ENCODE measurements around the gene AMDHD2.
A peak's percentile ranks its signal among the peaks of the same experiment; 100 is the strongest.

The AMDHD2 gene, protein sequence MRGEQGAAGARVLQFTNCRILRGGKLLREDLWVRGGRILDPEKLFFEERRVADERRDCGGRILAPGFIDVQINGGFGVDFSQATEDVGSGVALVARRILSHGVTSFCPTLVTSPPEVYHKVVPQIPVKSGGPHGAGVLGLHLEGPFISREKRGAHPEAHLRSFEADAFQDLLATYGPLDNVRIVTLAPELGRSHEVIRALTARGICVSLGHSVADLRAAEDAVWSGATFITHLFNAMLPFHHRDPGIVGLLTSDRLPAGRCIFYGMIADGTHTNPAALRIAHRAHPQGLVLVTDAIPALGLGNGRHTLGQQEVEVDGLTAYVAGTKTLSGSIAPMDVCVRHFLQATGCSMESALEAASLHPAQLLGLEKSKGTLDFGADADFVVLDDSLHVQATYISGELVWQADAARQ

GRCh38 chr16:2520097-2520783 lies at the start of gene AMDHD2:
AMDHD2 (plus strand) TSS chr16:2520371; CDS start chr16:2520459, 88 bp downstream.
- Histone ChIP-seq H3K27ac (ENCODE audit: low read depth, low read length) (peak within 1 kb of the TSS; percentile 63), H3K4me3 (ENCODE audit: low read depth in 1 of 2, low read length in 2 of 2) (peak within 1 kb of the TSS; percentile 73 to 74), H3K27me3 (ENCODE audit: control insufficient read depth in 1 of 2, insufficient read depth in 2 of 2, low read length in 2 of 2) (no peaks in the 10 kb centered on the region), H3K4me1 (ENCODE audit: control insufficient read depth in 1 of 2, insufficient read depth in 2 of 2, low read length in 2 of 2) (peaks cover 69 to 75% of the 10 kb centered on the region in 2 donors), H3K9ac (ENCODE audit: low read depth in 1 of 2, low read length in 2 of 2) (peak within 1 kb of the TSS; percentile 43 to 57), H3K36me3 (ENCODE audit: control insufficient read depth in 1 of 2, insufficient read depth in 2 of 2, low read length in 2 of 2) (peaks cover 0 to 18% of the 10 kb centered on the region in 2 donors), H3K9me3 (ENCODE audit: control insufficient read depth in 1 of 2, low read length in 2 of 2) (no peaks in the 10 kb centered on the region)

DNA sequence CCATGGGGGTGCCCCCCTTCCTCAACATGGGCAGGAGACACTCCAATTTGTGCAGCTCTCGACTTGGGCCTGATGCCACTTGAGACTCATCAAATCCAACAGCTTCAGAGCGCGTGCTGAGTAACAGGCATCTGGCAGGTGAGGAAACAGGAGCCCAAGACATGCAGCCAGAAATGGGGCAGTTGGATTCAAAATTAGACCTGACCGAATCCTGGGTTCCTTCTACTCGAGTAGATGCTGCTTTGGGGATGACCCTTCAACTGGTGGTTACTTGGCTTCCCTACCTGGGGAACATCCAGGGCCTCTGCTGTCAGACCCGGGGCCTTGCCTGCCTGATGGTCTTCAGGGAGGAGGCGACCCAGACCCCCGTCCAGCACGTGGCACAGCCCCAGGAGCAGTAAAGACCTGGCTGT lies 49.6 kb upstream of the AMDHD2 start:
- H3K27me3 ChIP-seq (ENCODE audit: control insufficient read depth in 1 of 2, insufficient read depth in 2 of 2, low read length in 2 of 2), result peaks cover 39 to 56% of the 10 kb centered on the region in 2 donors

GRCh38 chr16:2471016-2471652 lies 49.0 kb upstream of the AMDHD2 start, which contains the start of gene NTN3:
NTN3 (plus strand) TSS chr16:2471297; CDS start chr16:2471702, 405 bp downstream.
- Histone ChIP-seq H3K27me3 (ENCODE audit: control insufficient read depth in 1 of 2, insufficient read depth in 2 of 2, low read length in 2 of 2) (peaks cover 39 to 56% of the 10 kb centered on the region in 2 donors), H3K4me1 (ENCODE audit: control insufficient read depth in 1 of 2, insufficient read depth in 2 of 2, low read length in 2 of 2) (peaks cover 12 to 15% of the 10 kb centered on the region in 2 donors), H3K4me3 (ENCODE audit: low read depth in 1 of 2, low read length in 2 of 2) (no peak within 1 kb of the TSS), H3K27ac (ENCODE audit: low read depth, low read length) (no peak within 1 kb of the TSS), H3K9me3 (ENCODE audit: control insufficient read depth in 1 of 2, low read length in 2 of 2) (no peaks in the 10 kb centered on the region), H3K9ac (ENCODE audit: low read depth in 1 of 2, low read length in 2 of 2) (no peak within 1 kb of the TSS), H3K36me3 (ENCODE audit: control insufficient read depth in 1 of 2, insufficient read depth in 2 of 2, low read length in 2 of 2) (no peaks in the 10 kb centered on the region)

More for the DNA sequence above, 49.6 kb upstream of the AMDHD2 start:
- Histone ChIP-seq H3K36me3 (ENCODE audit: control insufficient read depth in 1 of 2, insufficient read depth in 2 of 2, low read length in 2 of 2) (no peaks in the 10 kb centered on the region), H3K27ac (ENCODE audit: low read depth, low read length) (no peak overlapping the region), H3K4me3 (ENCODE audit: low read depth in 1 of 2, low read length in 2 of 2) (no peak overlapping the region), H3K4me1 (ENCODE audit: control insufficient read depth in 1 of 2, insufficient read depth in 2 of 2, low read length in 2 of 2) (peaks cover 7 to 9% of the 10 kb centered on the region in 2 donors), H3K9me3 (ENCODE audit: control insufficient read depth in 1 of 2, low read length in 2 of 2) (no peaks in the 10 kb centered on the region), H3K9ac (ENCODE audit: low read depth in 1 of 2, low read length in 2 of 2) (no peak overlapping the region)

GRCh38 chr16:2471653-2472487 lies 48.3 kb upstream of the AMDHD2 start:
- Histone ChIP-seq H3K9me3 (ENCODE audit: control insufficient read depth in 1 of 2, low read length in 2 of 2) (no peaks in the 10 kb centered on the region), H3K27me3 (ENCODE audit: control insufficient read depth in 1 of 2, insufficient read depth in 2 of 2, low read length in 2 of 2) (peaks cover 39 to 55% of the 10 kb centered on the region in 2 donors), H3K27ac (ENCODE audit: low read depth, low read length) (no peak overlapping the region), H3K9ac (ENCODE audit: low read depth in 1 of 2, low read length in 2 of 2) (no peak overlapping the region), H3K4me1 (ENCODE audit: control insufficient read depth in 1 of 2, insufficient read depth in 2 of 2, low read length in 2 of 2) (peaks cover 13 to 15% of the 10 kb centered on the region in 2 donors), H3K36me3 (ENCODE audit: control insufficient read depth in 1 of 2, insufficient read depth in 2 of 2, low read length in 2 of 2) (no peaks in the 10 kb centered on the region), H3K4me3 (ENCODE audit: low read depth in 1 of 2, low read length in 2 of 2) (no peak overlapping the region)

GRCh38 chr16:2472488-2472864 lies 47.7 kb upstream of the AMDHD2 start:
- Histone ChIP-seq H3K9ac (ENCODE audit: low read depth in 1 of 2, low read length in 2 of 2) (no peak overlapping the region), H3K4me1 (ENCODE audit: control insufficient read depth in 1 of 2, insufficient read depth in 2 of 2, low read length in 2 of 2) (peaks cover 13 to 15% of the 10 kb centered on the region in 2 donors), H3K27me3 (ENCODE audit: control insufficient read depth in 1 of 2, insufficient read depth in 2 of 2, low read length in 2 of 2) (peaks cover 39 to 50% of the 10 kb centered on the region in 2 donors), H3K36me3 (ENCODE audit: control insufficient read depth in 1 of 2, insufficient read depth in 2 of 2, low read length in 2 of 2) (no peaks in the 10 kb centered on the region), H3K4me3 (ENCODE audit: low read depth in 1 of 2, low read length in 2 of 2) (no peak overlapping the region), H3K27ac (ENCODE audit: low read depth, low read length) (no peak overlapping the region), H3K9me3 (ENCODE audit: control insufficient read depth in 1 of 2, low read length in 2 of 2) (no peaks in the 10 kb centered on the region)

DNA sequence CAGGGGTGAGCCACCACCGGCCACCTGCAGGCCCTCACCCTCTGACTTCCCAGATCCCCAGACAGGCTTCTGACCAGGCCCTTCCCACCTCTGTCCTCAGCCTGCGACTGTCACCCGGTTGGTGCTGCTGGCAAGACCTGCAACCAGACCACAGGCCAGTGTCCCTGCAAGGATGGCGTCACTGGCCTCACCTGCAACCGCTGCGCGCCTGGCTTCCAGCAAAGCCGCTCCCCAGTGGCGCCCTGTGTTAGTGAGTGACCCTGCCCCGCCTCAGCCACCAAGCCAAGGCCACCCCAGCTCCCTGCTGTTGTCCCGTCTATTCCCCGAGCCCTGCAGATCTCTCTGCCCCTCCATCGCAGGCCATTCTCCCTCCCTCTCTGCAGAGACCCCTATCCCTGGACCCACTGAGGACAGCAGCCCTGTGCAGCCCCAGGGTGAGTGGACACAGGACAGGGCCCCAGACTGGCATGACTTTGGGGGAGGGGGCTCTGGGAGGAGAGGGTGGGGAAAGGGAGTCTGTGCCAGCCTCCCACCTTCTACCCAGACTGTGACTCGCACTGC lies 47.2 kb upstream of the AMDHD2 start:
- peaks cover 39 to 48% of the 10 kb centered on the region in 2 donors for H3K27me3 ChIP-seq (ENCODE audit: control insufficient read depth in 1 of 2, insufficient read depth in 2 of 2, low read length in 2 of 2)
- no peak overlapping the region for H3K27ac ChIP-seq (ENCODE audit: low read depth, low read length)
- H3K9ac ChIP-seq (ENCODE audit: low read depth in 1 of 2, low read length in 2 of 2), result no peak overlapping the region
- no peaks in the 10 kb centered on the region for H3K9me3 ChIP-seq (ENCODE audit: control insufficient read depth in 1 of 2, low read length in 2 of 2)
- H3K4me1 ChIP-seq (ENCODE audit: control insufficient read depth in 1 of 2, insufficient read depth in 2 of 2, low read length in 2 of 2), result peaks cover 13 to 15% of the 10 kb centered on the region in 2 donors
- peak overlapping the region in 1 of 2 donors; percentile 32 for H3K4me3 ChIP-seq (ENCODE audit: low read depth in 1 of 2, low read length in 2 of 2)
- no peaks in the 10 kb centered on the region for H3K36me3 ChIP-seq (ENCODE audit: control insufficient read depth in 1 of 2, insufficient read depth in 2 of 2, low read length in 2 of 2)

- Histone ChIP-seq H3K27ac (ENCODE audit: low read depth, low read length) (no peak overlapping the region), H3K4me3 (ENCODE audit: low read depth in 1 of 2, low read length in 2 of 2) (peak overlapping the region; percentile 32 to 35), H3K36me3 (ENCODE audit: control insufficient read depth in 1 of 2, insufficient read depth in 2 of 2, low read length in 2 of 2) (no peaks in the 10 kb centered on the region), H3K4me1 (ENCODE audit: control insufficient read depth in 1 of 2, insufficient read depth in 2 of 2, low read length in 2 of 2) (peaks cover 7 to 15% of the 10 kb centered on the region in 2 donors), H3K27me3 (ENCODE audit: control insufficient read depth in 1 of 2, insufficient read depth in 2 of 2, low read length in 2 of 2) (peaks cover 39 to 43% of the 10 kb centered on the region in 2 donors), H3K9me3 (ENCODE audit: control insufficient read depth in 1 of 2, low read length in 2 of 2) (no peaks in the 10 kb centered on the region), H3K9ac (ENCODE audit: low read depth in 1 of 2, low read length in 2 of 2) (no peak overlapping the region)
Observed at GRCh38 chr16:2473446-2473926, 46.7 kb upstream of the AMDHD2 start.

GRCh38 chr16:2473999-2474876 lies 45.9 kb upstream of the AMDHD2 start:
- Histone ChIP-seq H3K27ac (ENCODE audit: low read depth, low read length) (peak overlapping the region; percentile 20), H3K4me3 (ENCODE audit: low read depth in 1 of 2, low read length in 2 of 2) (peak overlapping the region; percentile 74), H3K9me3 (ENCODE audit: control insufficient read depth in 1 of 2, low read length in 2 of 2) (no peaks in the 10 kb centered on the region), H3K4me1 (ENCODE audit: control insufficient read depth in 1 of 2, insufficient read depth in 2 of 2, low read length in 2 of 2) (peaks cover 6 to 15% of the 10 kb centered on the region in 2 donors), H3K9ac (ENCODE audit: low read depth in 1 of 2, low read length in 2 of 2) (peak overlapping the region; percentile 48 to 70), H3K36me3 (ENCODE audit: control insufficient read depth in 1 of 2, insufficient read depth in 2 of 2, low read length in 2 of 2) (no peaks in the 10 kb centered on the region), H3K27me3 (ENCODE audit: control insufficient read depth in 1 of 2, insufficient read depth in 2 of 2, low read length in 2 of 2) (peaks cover 34 to 37% of the 10 kb centered on the region in 2 donors)
